Activated CD4-positive, alpha-beta T cell treated with anti-CD3 and anti-CD28 coated beads, Interleukin-2, amount 50 U/mL, for 16 hours (primary cell): ENCODE results near the gene TYW5.

Source experiments
- DNase-seq: peaks from one replicate; pipeline ENCODE4 v3.0.0-alpha.2; 2020

Gene TYW5

GRCh38 chr2:199973703-199974102 lies 18.4 kb upstream of the TYW5 start:
- no peak for DNase-seq

DNA sequence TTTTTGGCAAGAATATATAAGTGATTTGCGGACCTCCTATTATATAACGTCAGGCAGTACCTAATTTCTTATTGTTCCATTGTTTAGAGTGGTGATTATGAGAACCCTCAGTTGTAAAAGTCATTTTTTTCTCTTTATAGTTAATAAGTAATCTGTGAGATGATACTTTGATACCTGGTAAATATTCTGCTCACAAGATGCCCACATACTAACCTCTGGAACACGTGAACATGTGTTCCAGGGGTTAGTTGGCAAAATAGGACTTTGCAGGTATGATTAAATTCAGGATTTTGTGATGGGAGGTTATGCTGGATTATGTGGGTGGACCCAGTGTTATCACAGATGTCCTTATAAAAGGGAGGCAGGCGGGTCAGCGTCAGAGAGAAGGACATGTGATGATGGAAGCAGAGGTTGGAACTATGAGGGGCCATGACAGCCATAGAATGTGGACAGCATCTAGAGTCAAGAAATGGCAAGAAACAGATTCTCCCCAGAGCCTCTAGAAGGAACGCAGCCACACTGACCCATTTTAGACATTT lies 16.9 kb upstream of the TYW5 start:
- DNase-seq = no peak

DNA sequence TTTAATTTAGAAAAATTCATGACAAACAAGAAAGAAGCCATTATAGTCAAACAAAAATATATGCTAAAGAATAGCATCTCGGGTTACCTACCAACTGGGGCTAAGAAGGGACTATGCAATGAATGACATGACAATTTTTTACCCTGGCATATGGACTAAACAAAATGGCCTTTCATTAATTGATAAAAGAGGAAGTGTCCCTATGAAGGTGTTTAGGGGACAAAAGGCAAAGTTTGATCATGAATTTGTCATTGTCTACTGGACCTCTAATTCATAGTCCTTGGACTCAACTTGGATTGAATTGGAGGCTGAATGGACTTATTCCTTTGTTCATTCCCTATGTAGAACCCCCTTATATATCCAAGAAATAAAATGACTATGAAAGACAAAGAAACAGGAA lies 12.8 kb upstream of the TYW5 start:
- no peak for DNase-seq

- no peak for DNase-seq
These were observed 11.7 kb upstream of the TYW5 start for GRCh38 chr2:199966976-199967375.

DNA sequence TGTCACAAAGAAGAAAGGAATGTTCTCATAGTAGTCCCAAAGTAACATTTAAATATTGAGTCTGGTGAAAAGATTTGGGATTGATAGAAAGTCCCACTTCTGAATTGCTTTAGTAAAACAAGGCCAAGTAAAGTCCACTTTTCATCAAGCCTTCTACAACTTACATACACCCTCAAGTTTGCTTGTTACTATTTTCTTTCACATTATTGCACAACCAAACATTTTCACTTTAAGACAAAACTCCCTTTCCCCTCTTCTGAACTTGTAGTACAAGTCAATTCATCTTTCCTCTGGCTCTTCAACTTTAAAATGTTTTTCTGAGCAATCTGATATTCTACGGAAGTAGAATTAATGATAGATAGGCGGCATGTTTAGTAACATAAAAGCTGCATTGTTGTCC lies 11.1 kb upstream of the TYW5 start:
- DNase-seq = no peak

DNA sequence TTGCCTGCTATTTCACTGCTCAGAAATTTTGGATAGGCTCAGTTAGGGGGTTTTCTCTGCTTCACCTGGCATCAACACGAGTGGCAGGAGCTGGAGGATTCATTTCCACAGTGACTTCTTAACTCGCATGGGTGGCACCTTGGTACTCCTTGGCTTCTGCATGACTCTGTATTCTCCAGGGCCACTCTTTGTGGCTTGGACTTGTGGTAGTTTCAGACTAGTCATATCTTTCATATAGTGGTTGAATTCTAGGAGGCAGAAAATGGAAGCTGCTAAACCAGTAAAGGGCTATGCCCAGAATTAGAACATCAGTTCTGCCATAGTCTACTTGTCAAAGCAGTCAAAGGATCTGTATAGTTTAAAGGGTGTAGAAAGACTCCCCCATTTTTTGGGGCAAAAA lies 6.9 kb upstream of the TYW5 start:
- peak; percentile 68 for DNase-seq

DNA sequence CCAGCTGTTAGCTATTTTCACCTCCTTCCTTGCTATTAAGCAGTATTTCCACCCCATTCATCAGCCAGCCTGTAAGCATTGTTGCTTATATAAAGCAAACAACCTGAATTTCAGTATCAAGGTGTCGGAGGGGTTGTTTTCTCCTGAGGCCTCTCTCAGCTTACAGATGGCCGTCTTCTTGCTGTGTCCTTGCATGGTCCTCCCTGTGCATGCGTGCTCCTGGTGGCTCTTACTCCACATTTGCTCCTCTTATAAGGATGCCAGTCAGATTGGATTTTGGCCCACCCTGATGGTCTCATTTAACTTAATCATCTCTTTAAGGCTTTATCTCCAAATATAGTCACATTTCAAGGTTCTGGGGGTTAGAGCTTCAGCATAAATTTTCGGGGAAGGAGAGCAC lies 2.7 kb upstream of the TYW5 start:
- DNase-seq = no peak

- DNase-seq = no peak
These were observed 730 bp upstream of the TYW5 start for GRCh38 chr2:199956062-199956380.

DNA sequence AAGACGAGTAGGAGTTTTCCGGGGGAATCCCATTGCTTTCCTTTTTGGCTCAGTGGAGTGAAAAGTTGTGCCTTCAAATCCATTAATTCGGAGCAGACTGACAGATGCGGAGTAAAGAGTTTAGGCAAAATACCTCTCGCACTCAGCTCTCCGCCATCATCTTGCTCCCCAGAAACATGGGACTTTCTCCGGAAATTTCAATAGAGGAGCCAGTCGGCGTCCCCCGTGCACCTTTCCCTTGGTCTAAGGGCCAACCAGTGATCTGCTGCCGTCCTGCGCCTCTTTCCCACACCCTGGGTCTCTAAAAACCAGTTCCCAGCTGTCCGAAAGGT lies 318 bp downstream of the TYW5 start:
- no peak for DNase-seq

- DNase-seq = peak; percentile 57
These were observed 4.3 kb downstream of the TYW5 start for GRCh38 chr2:199951023-199951422.

DNA sequence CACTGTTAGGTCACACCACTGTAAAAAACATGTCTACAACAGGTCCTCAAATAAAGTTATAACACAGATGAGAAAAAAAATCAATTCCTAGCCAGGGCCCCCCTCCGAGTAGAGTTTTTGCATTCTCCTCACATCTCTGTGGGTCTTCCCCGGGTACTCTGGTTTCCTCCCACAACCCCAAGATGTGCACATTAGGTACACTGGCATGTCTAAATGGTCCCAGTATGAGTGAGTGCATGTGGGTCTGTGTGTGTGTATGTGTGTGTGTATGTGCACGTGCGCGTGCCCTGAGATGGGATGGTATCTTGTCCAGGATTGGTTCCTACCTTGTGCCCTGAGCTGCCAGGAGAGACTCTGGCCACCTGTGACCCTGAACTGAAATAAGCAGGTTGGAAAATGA lies 4.9 kb downstream of the TYW5 start:
- no peak for DNase-seq

DNA sequence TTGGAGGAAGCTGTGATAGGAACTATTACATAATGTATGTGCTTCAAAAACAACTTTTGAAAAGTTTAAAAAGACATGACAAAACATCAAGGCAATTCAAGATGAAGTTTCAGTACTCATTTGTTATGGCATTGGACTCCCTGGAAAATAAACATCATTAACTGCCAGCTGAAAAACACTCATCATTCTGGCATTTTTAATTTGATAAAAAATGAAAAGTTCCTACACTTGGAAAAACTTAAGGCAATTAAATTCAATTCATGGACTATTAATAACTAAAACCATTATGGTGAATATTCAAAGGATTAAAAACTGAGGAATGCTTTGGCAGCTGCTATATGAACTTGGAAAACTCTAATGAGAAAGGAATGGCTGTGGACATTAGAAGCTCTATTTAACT lies 8.5 kb downstream of the TYW5 start:
- no peak for DNase-seq

GRCh38 chr2:199946196-199946595 lies 9.1 kb downstream of the TYW5 start:
- DNase-seq = no peak

DNA sequence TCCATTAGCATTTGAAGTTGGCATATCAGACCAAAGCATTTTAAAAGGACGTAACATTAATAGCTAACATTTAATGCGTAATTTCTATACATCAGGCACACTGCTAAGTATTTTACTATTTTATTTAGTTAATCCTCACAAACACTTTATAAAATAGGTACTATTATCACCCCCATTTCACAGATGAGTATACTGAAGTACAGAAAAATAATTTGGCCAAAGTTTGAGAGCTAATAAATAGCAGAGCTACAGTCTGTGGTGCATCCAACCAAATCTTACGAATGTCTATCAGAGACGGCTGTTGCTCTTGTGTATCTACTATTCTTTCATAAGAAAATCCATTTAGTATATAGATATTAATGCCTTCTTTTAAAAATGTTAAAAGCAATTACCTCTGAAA lies 11.9 kb downstream of the TYW5 start:
- DNase-seq = no peak

- DNase-seq = peak; percentile 11
These were observed 14.9 kb downstream of the TYW5 start for GRCh38 chr2:199940373-199940772.

DNA sequence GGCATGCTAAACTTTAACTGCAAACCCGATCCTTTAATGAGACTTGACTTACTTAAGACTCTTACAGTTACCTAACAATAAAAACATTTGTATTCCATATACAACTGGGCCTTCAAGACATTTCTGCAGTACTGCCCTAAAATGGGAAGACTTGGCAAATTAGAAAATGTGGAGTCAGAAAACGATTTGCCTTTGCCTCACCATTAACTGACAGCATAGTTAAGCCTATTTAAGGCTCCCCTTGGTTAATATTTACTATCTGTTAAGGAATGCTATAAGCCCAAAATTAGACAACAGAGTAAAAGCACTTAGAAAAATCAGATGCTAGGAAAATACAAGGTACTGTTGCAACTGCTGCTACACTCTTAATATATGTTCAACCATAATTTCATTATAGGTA lies 18.7 kb downstream of the TYW5 start:
- DNase-seq = no peak

DNA sequence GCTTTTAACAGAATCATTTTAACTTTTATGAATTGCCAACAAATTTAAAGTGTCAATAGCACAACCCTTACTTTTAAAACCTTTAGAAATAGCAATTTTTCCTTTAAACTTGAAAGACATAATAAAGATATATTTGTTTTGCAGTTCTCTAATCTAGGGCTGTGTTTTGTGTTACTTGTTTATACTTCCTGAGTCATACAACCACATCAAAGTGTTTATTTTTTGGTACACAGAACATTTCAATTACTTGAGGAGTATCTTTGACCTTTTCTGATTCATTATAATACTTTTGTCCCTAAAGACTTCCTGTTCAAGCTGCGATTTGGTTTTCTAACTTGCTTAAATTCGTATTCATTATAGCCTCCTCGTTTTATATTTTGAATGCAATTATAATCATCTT lies 21.8 kb downstream of the TYW5 start:
- DNase-seq = peak; percentile 17

DNA sequence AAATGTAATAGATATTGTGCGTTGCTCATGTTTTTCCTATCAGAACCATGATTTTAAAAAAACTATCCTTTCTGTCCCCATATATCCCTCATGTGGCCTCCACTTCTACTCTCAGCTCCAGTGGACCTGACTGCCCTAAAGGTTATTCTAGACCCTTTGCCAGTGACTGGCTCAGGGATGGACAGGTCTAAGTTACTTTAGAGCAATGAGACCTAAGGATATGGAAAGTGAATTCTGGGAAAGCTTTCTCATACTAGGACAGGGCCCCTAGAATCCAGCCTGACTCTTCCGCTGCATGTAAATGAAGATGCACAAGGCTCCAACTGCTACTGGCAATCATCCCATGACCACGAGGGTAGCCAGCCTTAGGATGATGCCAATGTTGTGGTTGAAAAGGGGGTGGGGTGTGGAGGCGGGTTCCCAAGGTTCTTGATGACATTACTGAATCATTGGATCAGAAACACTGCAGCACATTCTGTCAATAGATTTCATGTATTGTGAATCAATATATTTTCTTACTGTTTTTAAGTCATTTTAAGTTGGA lies 22.9 kb downstream of the TYW5 start:
- no peak for DNase-seq

GRCh38 chr2:199929262-199929661 lies 26.0 kb downstream of the TYW5 start:
- no peak for DNase-seq

- DNase-seq = no peak
These were observed 26.7 kb downstream of the TYW5 start for GRCh38 chr2:199928626-199929025.

GRCh38 chr2:199928226-199928625 lies 27.1 kb downstream of the TYW5 start:
- no peak for DNase-seq

DNA sequence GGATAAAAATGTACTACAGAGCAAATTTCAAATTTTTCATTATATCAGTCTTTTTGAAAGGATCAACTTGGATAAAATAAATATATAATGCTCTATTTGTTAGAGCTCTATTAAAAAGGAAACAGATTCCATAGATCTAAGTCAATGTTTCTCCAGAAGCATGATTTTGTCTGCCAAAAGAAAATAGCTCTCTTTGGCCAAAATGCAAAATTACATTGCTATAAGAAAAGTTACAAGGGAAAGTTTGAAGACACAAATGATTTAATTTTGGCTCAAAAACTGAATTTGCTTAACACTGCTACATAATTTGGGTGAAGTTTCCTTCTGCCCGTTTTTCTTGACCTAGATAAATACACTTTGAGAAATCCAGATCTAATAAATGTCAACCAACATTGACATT lies 28.5 kb downstream of the TYW5 start:
- no peak for DNase-seq

DNA sequence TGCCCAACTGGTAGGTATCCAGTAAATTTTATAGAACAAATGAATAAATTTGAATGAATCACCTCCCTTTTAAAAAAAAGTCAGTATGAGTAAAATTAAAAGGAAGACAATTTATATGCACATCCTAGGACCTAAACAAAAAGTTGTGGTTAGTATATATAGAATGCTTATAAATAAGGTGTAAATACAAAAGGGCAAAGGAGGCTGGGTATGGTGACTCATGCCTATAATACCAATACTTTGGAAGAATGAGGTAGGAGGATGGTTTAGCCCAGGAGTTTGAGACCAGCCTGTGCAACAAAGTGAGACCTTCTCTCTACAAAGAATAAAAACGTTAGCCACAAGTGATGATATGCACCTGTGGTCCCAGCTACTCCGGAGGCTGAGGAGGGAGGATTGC lies 31.4 kb downstream of the TYW5 start:
- no peak for DNase-seq

GRCh38 chr2:199922856-199923255 lies 32.4 kb downstream of the TYW5 start:
- DNase-seq = no peak

- no peak for DNase-seq
These were observed 38.3 kb downstream of the TYW5 start for GRCh38 chr2:199916980-199917379.

GRCh38 chr2:199914372-199914958 lies 40.8 kb downstream of the TYW5 start:
- DNase-seq = peak; percentile 6
